SIG-M5 treated with dmso at 0.1 percent for 504 hours (cell line): ENCODE measurements around the gene POMT1.
"Not testable (repeated sequence)": the region's sequence is repeated elsewhere in the genome, so short reads cannot be mapped to it uniquely, and the experiment has no call there.

ENCODE experiments used
- DNase-seq: peaks from one replicate; lab custom pipeline; 2025; ENCODE audit not compliant: unreplicated experiment; lab: John Stamatoyannopoulos, UW

The POMT1 gene

GRCh38 chr9:131502781-131503625 lies at the start of gene POMT1:
POMT1 (plus strand) TSS chr9:131502918; CDS start chr9:131504219, 1,301 bp downstream.
- DNase-seq = peak; percentile 73

- DNase-seq = no peak
These were observed 48.7 kb upstream of the POMT1 start for GRCh38 chr9:131454028-131454427.

GRCh38 chr9:131455655-131456054 lies 47.1 kb upstream of the POMT1 start:
- not testable (repeated sequence) for DNase-seq

- no peak for DNase-seq
These were observed 45.0 kb upstream of the POMT1 start for GRCh38 chr9:131457746-131458145.

- DNase-seq = no peak
These were observed 43.7 kb upstream of the POMT1 start for GRCh38 chr9:131459056-131459455.

- no peak for DNase-seq
These were observed 41.6 kb upstream of the POMT1 start for GRCh38 chr9:131461166-131461565.

GRCh38 chr9:131464354-131465000 lies 38.2 kb upstream of the POMT1 start:
- no peak for DNase-seq

GRCh38 chr9:131465401-131465800 lies 37.3 kb upstream of the POMT1 start:
- DNase-seq = no peak

GRCh38 chr9:131467214-131467935 lies 35.3 kb upstream of the POMT1 start:
- no peak for DNase-seq

GRCh38 chr9:131468031-131468430 lies 34.7 kb upstream of the POMT1 start:
- no peak for DNase-seq

GRCh38 chr9:131469356-131469755 lies 33.4 kb upstream of the POMT1 start:
- no peak for DNase-seq

- DNase-seq = no peak
These were observed 32.8 kb upstream of the POMT1 start for GRCh38 chr9:131469951-131470350.

- DNase-seq = no peak
These were observed 32.1 kb upstream of the POMT1 start for GRCh38 chr9:131470581-131470991.

- not testable (repeated sequence) for DNase-seq
These were observed 30.6 kb upstream of the POMT1 start for GRCh38 chr9:131472085-131472484.

- DNase-seq = no peak
These were observed 29.4 kb upstream of the POMT1 start for GRCh38 chr9:131473198-131473885.

GRCh38 chr9:131473891-131474290 lies 28.8 kb upstream of the POMT1 start:
- no peak for DNase-seq

- no peak for DNase-seq
These were observed 28.0 kb upstream of the POMT1 start for GRCh38 chr9:131474711-131475110.

- no peak for DNase-seq
These were observed 27.4 kb upstream of the POMT1 start for GRCh38 chr9:131475111-131475955.

- no peak for DNase-seq
These were observed 26.6 kb upstream of the POMT1 start for GRCh38 chr9:131475956-131476776.
